ENCODE measurements around the gene NOXO1. TPM values are rescaled to one million over a fixed set of nuclear protein-coding genes. Genes with fewer than 3 reads are reported as not detected.

NOXO1 gene
- total RNA-seq, 2 experiments from 2014 or later: 0.23 TPM; not detected in 1

DNA sequence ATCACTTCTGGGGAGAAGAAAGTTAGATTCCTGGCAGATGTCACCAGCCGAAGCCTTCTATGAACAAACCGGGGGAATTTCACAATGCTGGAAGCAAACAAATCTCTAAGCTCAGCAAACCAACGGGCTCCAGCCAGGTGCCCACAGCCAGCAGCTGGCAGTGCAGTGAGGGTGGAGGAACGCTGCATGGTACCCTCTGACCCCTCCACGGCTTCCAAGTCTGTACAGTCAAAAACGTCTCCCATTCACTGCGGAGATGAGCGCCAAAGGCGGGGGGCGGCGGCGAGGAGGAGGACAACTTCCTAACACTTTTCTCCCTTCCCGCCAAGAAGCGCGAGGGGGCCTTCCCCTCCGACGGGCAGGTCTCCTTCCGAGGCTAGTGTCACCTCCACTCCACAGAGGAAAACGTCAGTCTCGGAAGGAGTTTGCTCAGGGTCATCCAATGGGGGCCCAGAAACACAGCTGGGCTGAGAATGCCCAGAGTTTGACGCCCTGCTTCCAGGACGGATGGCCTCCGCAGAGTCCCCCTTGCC, 27.4 kb upstream of the NOXO1 start:
- H3K4me3 Mint-ChIP-seq: peak overlapping the region; percentile 81
- H3K27ac Mint-ChIP-seq: peak overlapping the region; percentile 86
- peaks cover 51% of the 10 kb centered on the region for H3K4me1 Mint-ChIP-seq
- no peaks in the 10 kb centered on the region for H3K27me3 Mint-ChIP-seq
- ChIA-PET CTCF (interaction anchor here (0.5 to 2.6 kb wide), 5 partner anchors 14 to 146 kb away, joined by 3 to 12 read pairs (median 4); partner anchors contain the start of gene TRAF7), POLR2A (interaction anchor here (0.7 to 3.2 kb wide), 14 partner anchors 8 to 512 kb away, joined by 3 to 24 read pairs (median 4); partner anchors contain the start of genes AMDHD2, RPS2, SYNGR3 and TBL3)
- DNase-seq: peak; percentile 47
- peaks cover 15% of the 10 kb centered on the region for H3K36me3 Mint-ChIP-seq (ENCODE audit: low read depth)
- H3K9me3 Mint-ChIP-seq: no peaks in the 10 kb centered on the region

DNA sequence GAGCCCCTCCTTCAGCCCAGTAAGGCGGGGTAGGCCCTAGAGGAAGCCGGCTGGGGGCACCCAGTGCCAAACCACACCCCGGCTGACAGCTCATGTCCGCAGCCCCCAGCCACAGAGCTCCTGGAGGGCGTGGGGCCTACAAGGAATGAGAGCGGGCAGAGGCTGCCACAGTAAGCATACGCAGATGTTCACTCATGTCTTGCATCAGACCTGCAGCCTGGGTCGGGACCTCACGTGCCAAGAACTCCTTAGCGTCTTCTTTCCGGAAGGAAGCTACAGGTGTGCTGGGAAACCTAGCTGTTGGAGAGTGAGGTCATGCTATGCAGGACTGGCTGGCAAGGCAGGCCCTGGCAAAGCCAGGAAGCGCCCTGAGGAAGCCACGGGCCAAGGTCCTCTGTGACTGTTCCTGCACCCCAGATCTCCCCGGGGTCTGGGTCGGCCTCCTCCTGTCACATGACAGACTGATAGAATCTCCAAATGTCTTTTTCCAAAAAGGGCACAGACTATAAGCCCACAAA, 26.8 kb upstream of the NOXO1 start:
- H3K36me3 Mint-ChIP-seq (ENCODE audit: low read depth): peaks cover 15% of the 10 kb centered on the region
- H3K4me1 Mint-ChIP-seq: peaks cover 51% of the 10 kb centered on the region
- DNase-seq: peak; percentile 39
- CTCF ChIA-PET: interaction anchor here (0.6 to 2.6 kb wide), 3 partner anchors 61 to 132 kb away, joined by 3 to 12 read pairs (median 5); no protein-coding TSS in a partner anchor
- POLR2A ChIA-PET: interaction anchor here (0.9 to 3.2 kb wide), 9 partner anchors 10 to 512 kb away, joined by 3 to 24 read pairs (median 4); partner anchors contain the start of genes AMDHD2, RPS2, SYNGR3 and TBL3
- peak overlapping the region; percentile 81 for H3K4me3 Mint-ChIP-seq
- H3K9me3 Mint-ChIP-seq: no peaks in the 10 kb centered on the region
- H3K27ac Mint-ChIP-seq: peak overlapping the region; percentile 86
- no peaks in the 10 kb centered on the region for H3K27me3 Mint-ChIP-seq

DNA sequence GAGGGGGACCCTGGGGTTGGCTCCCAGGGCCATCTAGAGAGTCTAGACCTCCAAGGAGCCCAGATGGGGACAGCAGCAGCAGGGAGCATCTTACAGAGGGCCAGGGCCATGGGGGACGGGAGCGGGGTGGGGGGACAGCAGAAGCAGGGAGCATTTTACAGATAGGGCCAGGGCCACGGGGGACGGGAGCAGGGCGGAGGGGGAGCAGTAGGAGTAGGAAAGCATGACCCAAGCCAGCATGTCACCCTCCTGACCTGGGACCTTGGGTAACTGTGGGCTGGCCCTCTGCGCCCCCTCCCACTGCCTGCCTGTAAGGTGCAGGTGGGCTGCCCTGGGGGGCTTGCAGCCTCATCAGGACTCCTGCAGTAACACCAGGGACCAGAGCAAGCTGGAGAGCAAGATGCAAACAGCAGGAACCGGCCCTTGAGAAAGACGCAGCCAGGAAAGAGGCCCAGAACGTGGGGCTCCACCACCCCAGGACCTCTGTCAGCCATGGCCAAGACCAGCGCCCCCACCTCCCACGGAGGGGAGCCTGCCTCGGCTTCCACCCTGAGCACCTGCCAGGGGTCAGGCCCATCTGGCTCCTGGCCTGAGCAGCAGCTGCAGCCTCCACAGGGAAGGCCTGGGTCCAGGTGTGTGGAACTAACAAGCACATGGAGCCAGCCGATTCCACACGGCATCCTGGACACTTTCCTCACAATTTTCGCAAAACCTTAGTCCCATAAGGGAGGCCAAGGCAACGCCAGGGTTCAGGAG, 26.0 kb upstream of the NOXO1 start:
- Mint-ChIP-seq H3K4me3 (peak overlapping the region; percentile 81), H3K27me3 (no peaks in the 10 kb centered on the region), H3K27ac (peak overlapping the region; percentile 86), H3K4me1 (peaks cover 51% of the 10 kb centered on the region), H3K9me3 (no peaks in the 10 kb centered on the region), H3K36me3 (ENCODE audit: low read depth) (peaks cover 18% of the 10 kb centered on the region)
- ChIA-PET CTCF (interaction anchor here (0.7 to 2.6 kb wide), 2 partner anchors 132 to 133 kb away, joined by 3 to 12 read pairs; no protein-coding TSS in a partner anchor), POLR2A (interaction anchor here (1.2 to 4.9 kb wide), 6 partner anchors 14 to 513 kb away, joined by 3 to 27 read pairs (median 15); partner anchors contain the start of genes AMDHD2, RPS2, SYNGR3 and TBL3)
- DNase-seq: no peak

DNA sequence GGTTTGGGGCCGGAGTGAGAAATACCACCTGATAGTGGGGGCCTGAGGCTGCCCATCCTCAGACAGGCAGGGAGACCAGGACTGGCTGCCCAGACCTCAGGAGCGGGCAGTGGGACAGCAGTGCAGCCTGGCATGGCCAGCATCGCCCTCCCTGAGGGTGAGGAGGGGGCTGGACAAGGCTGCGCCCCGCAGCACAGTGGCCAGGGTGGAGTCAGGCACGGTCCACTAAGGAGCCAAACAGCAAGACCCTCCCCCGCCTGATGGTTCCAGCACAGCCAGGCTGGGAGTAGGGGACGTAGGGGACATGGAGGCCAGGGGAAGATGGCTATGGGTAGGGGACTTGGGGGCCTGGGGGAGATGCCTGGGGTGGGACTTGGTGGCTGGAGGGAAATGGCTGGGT, 25.0 kb upstream of the NOXO1 start:
- peaks cover 25% of the 10 kb centered on the region for H3K36me3 Mint-ChIP-seq (ENCODE audit: low read depth)
- H3K27me3 Mint-ChIP-seq: no peaks in the 10 kb centered on the region
- no peak for DNase-seq
- H3K9me3 Mint-ChIP-seq: no peaks in the 10 kb centered on the region
- H3K27ac Mint-ChIP-seq: peak overlapping the region; percentile 62
- POLR2A ChIA-PET: interaction anchor here (4.9 kb wide), 1 partner anchor 13 kb away, joined by 27 read pairs; no protein-coding TSS in a partner anchor
- no peak overlapping the region for H3K4me3 Mint-ChIP-seq
- H3K4me1 Mint-ChIP-seq: peaks cover 51% of the 10 kb centered on the region
- CTCF ChIA-PET: no interaction called here

DNA sequence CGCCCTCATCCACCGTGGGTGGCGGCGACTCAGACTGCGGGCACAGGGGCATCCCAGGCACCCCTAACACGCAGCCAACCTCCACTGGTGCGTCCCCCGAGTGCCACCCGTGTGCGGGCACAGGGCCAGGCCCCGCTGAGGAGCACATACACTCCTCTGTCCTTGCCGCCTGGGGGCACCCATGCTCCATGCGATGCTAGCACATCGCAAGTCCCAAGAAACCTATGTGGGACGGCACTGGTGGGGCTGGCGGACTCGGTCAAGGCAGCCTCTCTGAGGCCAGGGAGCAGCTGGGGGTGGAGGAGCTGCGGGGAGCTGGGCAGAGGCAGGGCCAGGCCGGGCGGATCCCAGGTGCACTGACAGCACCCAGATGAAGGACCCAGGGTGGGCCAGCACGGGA, 24.4 kb upstream of the NOXO1 start:
- H3K27ac Mint-ChIP-seq: no peak overlapping the region
- ChIA-PET CTCF (interaction anchor here (2.4 to 3.5 kb wide), 2 partner anchors 13 to 134 kb away, joined by 31 to 36 read pairs; no protein-coding TSS in a partner anchor), POLR2A (interaction anchor here (2.3 to 4.9 kb wide), 2 partner anchors 13 to 41 kb away, joined by 9 to 27 read pairs; partner anchors contain the start of gene RPS2)
- H3K4me3 Mint-ChIP-seq: no peak overlapping the region
- no peaks in the 10 kb centered on the region for H3K27me3 Mint-ChIP-seq
- no peak for DNase-seq
- H3K4me1 Mint-ChIP-seq: peaks cover 51% of the 10 kb centered on the region
- no peaks in the 10 kb centered on the region for H3K9me3 Mint-ChIP-seq
- peaks cover 32% of the 10 kb centered on the region for H3K36me3 Mint-ChIP-seq (ENCODE audit: low read depth)

DNA sequence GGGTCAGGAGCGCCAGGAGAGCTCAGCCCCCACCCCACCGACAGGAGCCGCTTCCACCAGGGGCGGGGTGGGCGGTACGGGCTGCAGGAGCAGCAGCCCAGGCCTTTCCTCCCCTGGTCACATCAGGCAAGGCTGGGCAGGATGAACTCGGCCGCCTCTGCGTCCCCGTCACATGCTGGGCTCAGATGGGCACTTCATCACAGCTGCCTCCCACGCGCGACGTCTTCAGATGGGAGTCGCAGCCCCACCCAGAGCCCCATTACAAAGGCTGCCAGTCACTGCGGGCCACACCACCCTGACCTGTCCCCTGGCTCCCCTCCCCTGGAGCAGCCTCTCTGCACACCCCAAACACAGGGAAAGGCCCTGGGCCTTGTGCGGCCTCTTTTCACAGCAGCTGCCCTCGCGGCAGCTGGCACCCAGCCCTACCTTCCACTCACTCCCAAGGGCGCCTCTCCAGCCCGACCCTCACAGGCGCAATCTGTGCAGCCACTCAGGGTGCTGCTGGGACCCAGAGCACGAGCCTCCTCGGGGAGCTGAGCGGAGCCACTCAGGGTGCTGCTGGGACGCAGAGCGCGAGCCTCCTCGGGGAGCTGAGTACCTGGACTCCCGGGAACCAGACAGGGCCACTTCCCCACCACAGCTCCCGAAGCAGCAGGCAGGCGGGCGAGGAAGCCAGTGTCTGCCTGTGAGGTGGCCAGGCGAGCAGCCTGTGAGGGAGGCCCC, 23.7 kb upstream of the NOXO1 start:
- H3K27me3 Mint-ChIP-seq: no peaks in the 10 kb centered on the region
- CTCF ChIA-PET: interaction anchor here (1.1 to 3.5 kb wide), 7 partner anchors 12 to 264 kb away, joined by 3 to 36 read pairs (median 13); partner anchors contain the start of genes TBL3 and TRAF7
- POLR2A ChIA-PET: interaction anchor here (0.6 to 4.9 kb wide), 8 partner anchors 12 to 247 kb away, joined by 3 to 27 read pairs (median 6); partner anchors contain the start of genes ECI1, GFER, NTHL1 and RPS2
- no peak overlapping the region for H3K27ac Mint-ChIP-seq
- no peak overlapping the region for H3K4me3 Mint-ChIP-seq
- H3K4me1 Mint-ChIP-seq: peaks cover 45% of the 10 kb centered on the region
- no peak for DNase-seq
- peaks cover 30% of the 10 kb centered on the region for H3K36me3 Mint-ChIP-seq (ENCODE audit: low read depth)
- no peaks in the 10 kb centered on the region for H3K9me3 Mint-ChIP-seq

DNA sequence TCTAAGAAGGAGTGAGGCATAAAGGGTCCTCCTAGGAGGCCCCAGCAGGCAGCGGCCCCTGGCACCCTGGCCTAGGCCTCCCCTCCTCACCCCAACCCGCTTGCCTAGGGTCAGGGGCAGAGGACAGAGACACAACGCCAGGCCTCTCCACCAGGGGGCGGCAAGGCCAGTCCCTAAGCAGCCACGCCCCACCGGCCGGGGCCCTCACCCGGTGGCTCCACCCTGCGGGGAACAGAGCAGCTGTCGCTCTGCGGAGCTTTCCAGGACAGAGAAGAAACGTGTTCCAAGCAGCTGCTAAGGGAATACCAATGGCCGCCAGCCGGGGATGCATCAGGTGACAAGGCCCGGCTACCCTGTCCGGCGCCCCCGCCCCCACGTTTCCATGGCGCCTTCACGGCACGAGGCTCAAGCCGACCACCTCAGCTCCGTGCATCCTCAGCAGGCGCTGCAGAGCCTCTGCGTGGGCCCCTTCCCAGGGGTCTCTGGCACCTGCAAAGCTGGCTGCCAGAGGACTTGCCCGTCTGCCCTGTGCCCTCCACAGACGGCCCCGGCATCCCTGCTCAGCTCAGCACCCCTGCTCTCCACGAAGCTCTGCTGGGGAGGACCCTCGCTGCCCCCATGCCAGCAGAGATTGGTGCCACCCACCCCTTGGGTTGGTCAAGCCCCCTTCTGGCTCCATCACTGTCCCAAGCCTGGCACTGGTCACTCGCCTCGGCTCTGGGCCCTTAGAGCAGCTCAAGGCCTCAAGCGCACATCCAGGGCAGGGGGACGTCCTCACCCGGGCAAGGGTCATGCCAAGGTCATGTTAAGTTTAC, 22.8 kb upstream of the NOXO1 start:
- no peaks in the 10 kb centered on the region for H3K9me3 Mint-ChIP-seq
- H3K4me1 Mint-ChIP-seq: peaks cover 45% of the 10 kb centered on the region
- POLR2A ChIA-PET: interaction anchor here (0.7 to 4.9 kb wide), 11 partner anchors 11 to 248 kb away, joined by 3 to 27 read pairs (median 5); partner anchors contain the start of genes ECI1, GFER, NTHL1 and RPS2

DNA sequence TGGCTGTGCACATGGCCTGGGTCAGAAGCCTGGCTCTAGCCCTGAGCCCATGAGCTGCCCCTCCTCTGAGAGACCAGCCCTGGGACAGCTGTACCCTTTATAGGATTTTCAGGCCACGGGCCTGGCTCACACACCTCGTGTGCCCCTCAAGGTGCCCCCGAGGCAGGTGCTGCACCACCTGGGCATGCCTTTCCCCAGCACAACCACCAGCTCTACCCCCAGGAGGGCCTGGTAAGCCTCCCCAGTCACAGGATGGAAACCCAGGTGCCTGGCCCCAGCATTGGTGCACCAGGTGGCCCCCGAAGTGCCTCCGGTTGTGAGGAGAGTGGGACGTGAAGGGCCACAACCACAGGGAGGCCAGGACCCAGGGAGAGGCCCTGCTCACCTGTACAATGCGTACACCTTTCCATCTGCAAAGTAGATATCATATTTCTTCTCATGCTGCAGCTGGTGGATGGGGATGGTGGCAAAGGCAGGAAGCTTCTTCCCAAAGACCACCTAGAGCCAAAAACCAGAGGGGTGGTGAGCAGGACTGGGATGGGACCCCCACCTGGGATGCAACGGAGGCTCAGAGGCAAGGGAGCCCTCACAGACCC, 22.1 kb upstream of the NOXO1 start:
- no peaks in the 10 kb centered on the region for H3K27me3 Mint-ChIP-seq
- POLR2A ChIA-PET: interaction anchor here (0.7 to 4.9 kb wide), 7 partner anchors 10 to 137 kb away, joined by 3 to 27 read pairs (median 5); partner anchors contain the start of genes NTHL1, RPS2, TBL3 and TSC2
- H3K9me3 Mint-ChIP-seq: no peaks in the 10 kb centered on the region
- DNase-seq: no peak
- CTCF ChIA-PET: interaction anchor here (0.8 to 3.5 kb wide), 16 partner anchors 9 to 795 kb away, joined by 3 to 36 read pairs (median 6); partner anchors contain the start of genes ECI1, NTHL1, TRAF7 and TSC2
- H3K4me3 Mint-ChIP-seq: no peak overlapping the region
- peaks cover 40% of the 10 kb centered on the region for H3K4me1 Mint-ChIP-seq
- H3K27ac Mint-ChIP-seq: no peak overlapping the region
- peaks cover 26% of the 10 kb centered on the region for H3K36me3 Mint-ChIP-seq (ENCODE audit: low read depth)

More for the DNA sequence above, 22.8 kb upstream of the NOXO1 start:
- no peaks in the 10 kb centered on the region for H3K27me3 Mint-ChIP-seq
- no peak overlapping the region for H3K4me3 Mint-ChIP-seq
- H3K27ac Mint-ChIP-seq: no peak overlapping the region
- CTCF ChIA-PET: interaction anchor here (0.6 to 3.5 kb wide), 24 partner anchors 9 to 794 kb away, joined by 3 to 36 read pairs (median 4); partner anchors contain the start of genes ECI1, MSRB1, NTHL1 and TBL3
- DNase-seq: peak; percentile 91
- H3K36me3 Mint-ChIP-seq (ENCODE audit: low read depth): peaks cover 30% of the 10 kb centered on the region

DNA sequence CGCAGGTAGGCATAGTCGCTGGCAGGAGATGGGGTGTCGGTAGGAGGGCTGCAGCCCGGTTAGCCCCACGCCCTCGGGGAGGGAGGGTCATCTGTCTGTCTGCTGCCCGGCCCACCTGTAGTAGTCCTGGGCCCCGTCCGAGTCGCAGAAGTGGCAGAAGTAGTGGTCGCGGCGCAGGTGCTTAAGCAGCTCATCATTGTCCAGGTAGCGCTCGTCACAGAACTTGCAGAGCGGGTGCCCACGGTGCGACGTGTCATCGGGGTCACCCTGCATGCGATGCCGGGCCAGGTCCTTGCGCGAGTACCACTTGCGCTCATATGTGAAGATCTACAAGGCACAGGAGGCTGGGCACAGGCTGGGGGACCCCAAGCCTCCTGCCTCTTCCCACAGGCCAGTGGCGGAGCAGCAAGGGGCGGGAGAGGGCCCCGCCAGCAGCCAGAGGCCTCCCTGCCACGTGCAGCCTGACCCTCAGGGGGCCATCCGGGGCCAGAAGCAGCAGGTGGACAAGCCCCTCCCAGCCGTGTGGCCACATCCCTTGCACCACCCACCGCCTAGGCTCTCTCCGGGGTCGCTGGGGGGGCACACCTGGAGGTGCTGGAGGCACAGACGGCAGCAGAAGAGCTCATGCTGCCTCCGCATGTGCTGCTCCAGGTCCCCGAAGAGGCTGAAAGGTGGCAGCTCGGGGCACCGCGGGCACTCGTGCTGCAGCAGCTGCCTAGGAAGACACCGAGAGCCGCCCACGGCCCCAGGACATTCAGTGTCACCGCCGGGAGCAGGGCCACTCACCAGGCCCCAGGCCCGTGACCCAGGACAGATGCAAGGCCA, 21.3 kb upstream of the NOXO1 start:
- H3K27me3 Mint-ChIP-seq: no peaks in the 10 kb centered on the region
- no peak overlapping the region for H3K27ac Mint-ChIP-seq
- POLR2A ChIA-PET: interaction anchor here (1.3 to 4.9 kb wide), 3 partner anchors 10 to 138 kb away, joined by 4 to 27 read pairs (median 5); no protein-coding TSS in a partner anchor

More for the DNA sequence above, 21.3 kb upstream of the NOXO1 start:
- no peaks in the 10 kb centered on the region for H3K9me3 Mint-ChIP-seq
- peaks cover 28% of the 10 kb centered on the region for H3K36me3 Mint-ChIP-seq (ENCODE audit: low read depth)
- H3K4me3 Mint-ChIP-seq: no peak overlapping the region
- DNase-seq: no peak
- CTCF ChIA-PET: interaction anchor here (1.3 to 3.5 kb wide), 7 partner anchors 10 to 153 kb away, joined by 3 to 36 read pairs (median 10); partner anchors contain the start of gene TRAF7
- peaks cover 32% of the 10 kb centered on the region for H3K4me1 Mint-ChIP-seq
